Neuronal stem cell (in vitro differentiated cells): ENCODE measurements around the gene NRCAM.
"Not testable (repeated sequence)": the region's sequence is repeated elsewhere in the genome, so short reads cannot be mapped to it uniquely, and the experiment has no call there.

Experiments used
- DNase-seq: peaks from one replicate; pipeline ENCODE4 v3.0.0-alpha.2; 2013; ENCODE audit warnings: low spot score
- H2AFZ ChIP-seq: one replicate; pipeline ENCODE4 v1.6.1; 2013; ENCODE audit warnings: mild to moderate bottlenecking, low read length, inconsistent platforms
- H2AK5ac ChIP-seq: 2 replicates; pipeline ENCODE4 v1.6.1; 2013; ENCODE audit warnings: low read depth, mild to moderate bottlenecking, inconsistent platforms, low read length, moderate library complexity, mixed read lengths
- H2BK120ac ChIP-seq: 2 replicates; pipeline ENCODE4 v1.6.1; 2013; ENCODE audit warnings: low read depth, mild to moderate bottlenecking, inconsistent platforms, low read length, moderate library complexity, mixed read lengths
- H2BK12ac ChIP-seq: one replicate; pipeline ENCODE4 v1.6.1; 2013; ENCODE audit warnings: low read length, inconsistent platforms
- H2BK15ac ChIP-seq: 2 replicates; pipeline ENCODE4 v1.6.1; 2013; ENCODE audit warnings: mild to moderate bottlenecking, low read length, inconsistent platforms, mixed read lengths
- H2BK5ac ChIP-seq: one replicate; pipeline ENCODE4 v1.6.1; 2013; ENCODE audit warnings: inconsistent platforms, mild to moderate bottlenecking, low read length, moderate library complexity
- H3K14ac ChIP-seq: one replicate; pipeline ENCODE4 v1.6.1; 2013; ENCODE audit warnings: low read length, inconsistent platforms
- H3K18ac ChIP-seq: 2 replicates; pipeline ENCODE4 v1.6.1; 2013; ENCODE audit warnings: low read length, inconsistent platforms
- H3K23ac ChIP-seq: 2 replicates; pipeline ENCODE4 v1.6.1; 2013; ENCODE audit warnings: low read depth, mild to moderate bottlenecking, mixed read lengths, low read length, inconsistent platforms; ENCODE audit not compliant: poor library complexity
- H3K27ac ChIP-seq: replicated peaks from 3 replicates; pipeline ENCODE4 v1.5.1; 2013; ENCODE audit warnings: low read length, inconsistent platforms
- H3K27me3 ChIP-seq, 3 experiments: 2 replicates each; pipeline ENCODE4 v1.6.1; 2013; ENCODE audit warnings: low read length in 3 of 3, mild to moderate bottlenecking in 2 of 3, inconsistent platforms in 1 of 3, low read depth in 1 of 3, mixed read lengths in 1 of 3, moderate library complexity in 1 of 3; ENCODE audit not compliant: control insufficient read depth in 3 of 3, insufficient read depth in 3 of 3
- H3K36me3 ChIP-seq, 2 donors: replicated peaks in 1 of 2; 2 replicates each; pipeline ENCODE4 v1.6.1; 2013; ENCODE audit warnings: low read length in 2 of 2; ENCODE audit not compliant: control insufficient read depth in 2 of 2, insufficient read depth in 2 of 2
- H3K4ac ChIP-seq: 2 replicates; pipeline ENCODE4 v1.6.1; 2013; ENCODE audit warnings: inconsistent platforms, mild to moderate bottlenecking, low read length, moderate library complexity
- H3K4me1 ChIP-seq, 2 donors: 1 replicate in 1 of 2; 2 replicates in 1 of 2; pipeline ENCODE4 v1.6.1; 2013; ENCODE audit warnings: low read length in 2 of 2, low read depth in 1 of 2; ENCODE audit not compliant: control insufficient read depth in 2 of 2, insufficient read depth in 1 of 2
- H3K4me2 ChIP-seq: one replicate; pipeline ENCODE4 v1.6.1; 2013; ENCODE audit warnings: mild to moderate bottlenecking, low read length, inconsistent platforms; ENCODE audit not compliant: insufficient read depth, poor library complexity, severe bottlenecking
- H3K4me3 ChIP-seq, 2 donors: 2 replicates each; pipeline ENCODE4 v1.5.1; 2013; ENCODE audit warnings: low read length in 2 of 2, mild to moderate bottlenecking in 2 of 2, inconsistent platforms in 1 of 2, moderate library complexity in 1 of 2
- H3K79me1 ChIP-seq: one replicate; pipeline ENCODE4 v1.6.1; 2013; ENCODE audit warnings: low read depth, mild to moderate bottlenecking, inconsistent platforms, low read length, moderate library complexity
- H3K9ac ChIP-seq: one replicate; pipeline ENCODE4 v1.6.1; 2013; ENCODE audit warnings: mild to moderate bottlenecking, low read depth, low read length, inconsistent platforms; ENCODE audit not compliant: poor library complexity
- H3K9me3 ChIP-seq, 2 donors: replicated peaks in 1 of 2; 2 replicates each; pipeline versions ENCODE3 to v1.6.1; 2013; ENCODE audit warnings: low read length in 2 of 2, mild to moderate bottlenecking in 2 of 2, inconsistent platforms in 1 of 2, low read depth in 1 of 2, mixed read lengths in 1 of 2, moderate library complexity in 1 of 2; ENCODE audit not compliant: control insufficient read depth in 2 of 2, insufficient read depth in 1 of 2
- H4K8ac ChIP-seq: one replicate; pipeline ENCODE4 v1.6.1; 2013; ENCODE audit warnings: low read depth, mild to moderate bottlenecking, inconsistent platforms, low read length, moderate library complexity
- H4K91ac ChIP-seq: one replicate; pipeline ENCODE4 v1.6.1; 2013; ENCODE audit warnings: low read length, low read depth, mild to moderate bottlenecking, inconsistent platforms; ENCODE audit not compliant: poor library complexity
- WGBS, 2 donors: extraction: QIAGEN DNeasy Blood & Tissue Kit; methylation state at CpG; one replicate each; pipeline ENCODE4 v1.1.7; 2013; ENCODE audit warnings: missing lambda C conversion rate in 2 of 2, mixed read lengths in 1 of 2; ENCODE audit not compliant: insufficient read length in 2 of 2, insufficient replicate concordance in 1 of 2; ENCODE audit errors: extremely low coverage in 2 of 2; 5-methylcytosine and 5-hydroxymethylcytosine counted together

Gene NRCAM

GRCh38 chr7:108466322-108466721, 10.1 kb upstream of the NRCAM start:
- H3K4me3 ChIP-seq, H3K36me3 ChIP-seq, H3K79me1 ChIP-seq, H3K27ac ChIP-seq, H2AFZ ChIP-seq, H3K14ac ChIP-seq, H3K4me1 ChIP-seq, H2BK120ac ChIP-seq, H4K91ac ChIP-seq, H2BK12ac ChIP-seq, H3K4ac ChIP-seq, H3K4me2 ChIP-seq, H3K9me3 ChIP-seq, H3K27me3 ChIP-seq, H2BK5ac ChIP-seq, H3K9ac ChIP-seq, H3K18ac ChIP-seq, H2AK5ac ChIP-seq, H2BK15ac ChIP-seq, H3K23ac ChIP-seq, DNase-seq, H4K8ac ChIP-seq: not testable (repeated sequence)
- no CpG with 5 or more reads among the region's 2 CpGs for WGBS, 2 donors

DNA sequence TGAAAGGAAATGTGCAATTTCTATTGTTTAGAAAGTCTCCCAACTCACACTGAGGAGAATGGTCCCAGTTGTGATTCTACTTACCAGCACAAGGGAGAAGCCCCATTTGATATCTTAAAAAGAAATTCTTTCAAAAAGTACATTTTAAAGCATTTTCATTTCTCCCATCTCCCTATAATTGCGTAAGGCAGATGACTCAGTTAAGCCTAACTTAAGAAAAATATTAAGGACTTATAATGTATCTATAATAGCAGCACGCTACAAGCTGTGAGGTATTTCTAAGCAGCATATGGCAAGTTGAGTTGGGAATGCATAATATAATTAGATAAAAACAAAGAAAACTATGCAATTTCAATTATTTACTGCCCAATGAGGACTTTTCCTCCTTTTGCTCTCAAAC, 8.5 kb upstream of the NRCAM start:
- Histone ChIP-seq H3K14ac (no peak overlapping the region), H4K8ac (no peak overlapping the region), H3K27ac (no peak overlapping the region), H3K9ac (no peak overlapping the region), H3K4me3 (no peak overlapping the region), H3K4me1 (peaks cover 2 to 3% of the 10 kb centered on the region in 2 donors), H3K18ac (no peak overlapping the region), H2AFZ (no peak overlapping the region), H2BK120ac (no peak overlapping the region), H3K36me3 (no peaks in the 10 kb centered on the region), H3K27me3 (no peaks in the 10 kb centered on the region), H3K4me2 (no peak overlapping the region), H2BK12ac (no peak overlapping the region), H3K9me3 (no peaks in the 10 kb centered on the region), H3K23ac (no peak overlapping the region), H3K79me1 (no peaks in the 10 kb centered on the region), H4K91ac (no peak overlapping the region), H2BK15ac (no peak overlapping the region), H3K4ac (no peak overlapping the region), H2AK5ac (no peak overlapping the region), H2BK5ac (no peak overlapping the region)
- DNase-seq = no peak
- no CpG with 5 or more reads among the region's 2 CpGs for WGBS, 2 donors

DNA sequence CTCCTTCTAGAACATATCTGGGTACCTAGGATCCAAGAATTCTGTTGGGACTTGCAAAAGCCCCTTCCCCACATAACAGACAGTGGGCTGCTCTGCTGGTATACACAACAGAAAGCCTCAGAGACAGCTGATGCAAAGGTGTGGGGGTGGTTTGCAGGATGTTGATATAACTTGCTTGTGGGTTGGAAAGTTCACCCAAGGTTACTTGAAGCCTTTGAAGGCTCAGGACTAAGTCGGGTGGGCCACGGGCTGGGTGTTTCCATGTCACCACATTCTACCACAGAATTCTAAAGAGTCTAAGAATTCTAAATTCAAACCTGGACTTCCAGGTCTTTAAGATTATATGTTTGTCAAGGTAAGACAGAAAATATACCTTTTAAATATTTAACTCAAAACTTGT, 7.4 kb upstream of the NRCAM start:
- no peak overlapping the region for H2AK5ac ChIP-seq
- H3K9me3 ChIP-seq = no peaks in the 10 kb centered on the region
- H3K14ac ChIP-seq = no peak overlapping the region
- no peak overlapping the region for H3K27ac ChIP-seq
- no peak overlapping the region for H2BK5ac ChIP-seq
- no peaks in the 10 kb centered on the region for H3K79me1 ChIP-seq
- H2BK15ac ChIP-seq = no peak overlapping the region
- H3K18ac ChIP-seq = no peak overlapping the region
- no peak overlapping the region for H4K91ac ChIP-seq
- no peak overlapping the region for H3K23ac ChIP-seq
- H3K4me1 ChIP-seq = peaks cover 2 to 3% of the 10 kb centered on the region in 2 donors
- no peak overlapping the region for H2AFZ ChIP-seq
- no peak for DNase-seq
- no CpG with 5 or more reads among the region's 2 CpGs for WGBS, 2 donors
- H3K4me2 ChIP-seq = no peak overlapping the region
- no peak overlapping the region for H2BK12ac ChIP-seq
- no peak overlapping the region for H3K4ac ChIP-seq
- no peak overlapping the region for H2BK120ac ChIP-seq
- no peak overlapping the region for H4K8ac ChIP-seq
- no peak overlapping the region for H3K9ac ChIP-seq
- no peaks in the 10 kb centered on the region for H3K36me3 ChIP-seq
- no peak overlapping the region for H3K4me3 ChIP-seq
- no peaks in the 10 kb centered on the region for H3K27me3 ChIP-seq

DNA sequence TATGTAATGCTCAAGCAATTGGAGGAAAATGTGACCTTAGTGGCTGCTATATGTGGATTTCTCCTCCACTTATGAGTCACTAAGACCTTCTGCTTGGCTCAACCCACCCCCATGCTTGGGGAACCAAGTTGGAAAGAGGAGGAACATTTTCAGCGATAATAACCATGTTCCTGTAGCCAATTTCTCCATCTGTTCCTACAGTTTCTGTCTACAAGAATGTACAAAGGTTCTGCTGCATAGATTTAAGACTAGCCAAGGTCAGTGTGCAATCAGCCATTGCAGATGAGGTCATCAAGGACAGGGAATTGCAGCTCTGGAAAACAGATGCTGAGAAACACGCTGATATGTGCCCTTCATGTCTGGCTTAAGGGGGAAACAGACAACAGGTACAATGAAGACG, 5.6 kb upstream of the NRCAM start:
- Histone ChIP-seq H3K4me2 (no peak overlapping the region), H3K18ac (no peak overlapping the region), H2BK12ac (no peak overlapping the region), H3K27ac (no peak overlapping the region), H3K36me3 (no peaks in the 10 kb centered on the region), H2AFZ (no peak overlapping the region), H2BK15ac (no peak overlapping the region), H3K9me3 (no peaks in the 10 kb centered on the region), H3K9ac (no peak overlapping the region), H4K8ac (no peak overlapping the region), H3K23ac (no peak overlapping the region), H3K4ac (no peak overlapping the region), H4K91ac (no peak overlapping the region), H2AK5ac (no peak overlapping the region), H3K4me3 (no peak overlapping the region), H2BK5ac (no peak overlapping the region), H3K4me1 (peaks cover 0 to 3% of the 10 kb centered on the region in 2 donors), H2BK120ac (no peak overlapping the region), H3K79me1 (no peaks in the 10 kb centered on the region), H3K14ac (no peak overlapping the region), H3K27me3 (peaks cover 0 to 11% (median 4%) of the 10 kb centered on the region in 3 experiments)
- DNase-seq = no peak
- WGBS, 2 donors = no CpG with 5 or more reads among the region's 3 CpGs
